AG04449 (cell line): ENCODE data around the gene LKAAEAR1.
A peak's percentile ranks its signal among the peaks of the same experiment; 100 is the strongest.

Experiments used
- CTCF ChIA-PET: fragments of 350-600 bp; formaldehyde crosslinking; extraction: SDS; loops from one replicate; lab custom pipeline; 2021; ENCODE audit warnings: antibody characterized with exemption; lab: Yijun Ruan, JAX
- POLR2A ChIA-PET: fragments of 400-600, 350-600 bp; formaldehyde crosslinking; extraction: SDS; loops from one replicate; lab custom pipeline; 2020; ENCODE audit warnings: antibody characterized with exemption, inconsistent platforms; lab: Yijun Ruan, JAX
- DNase-seq: peaks from one replicate; pipeline ENCODE4 v3.0.0-alpha.2; 2010; ENCODE audit warnings: low read depth, low spot score
- H3K4me3 ChIP-seq: 2 replicates; pipeline ENCODE4 v1.5.1; 2011; ENCODE audit warnings: low read depth, mild to moderate bottlenecking, control low read depth, low read length
- CTCF ChIP-seq: IDR thresholded peaks from one replicate; pipeline ENCODE4 v1.5.1; 2011; ENCODE audit warnings: mild to moderate bottlenecking, moderate library complexity, low read length, control low read depth, inconsistent platforms; ENCODE audit not compliant: insufficient read depth; ENCODE audit errors: missing control alignments

Gene LKAAEAR1

GRCh38 chr20:64073476-64074183 lies 10.6 kb downstream of the LKAAEAR1 start:
- H3K4me3 ChIP-seq: no peak overlapping the region
- no peak for DNase-seq
- TF ChIP-seq CTCF: no peak
- POLR2A ChIA-PET: no interaction called here
- CTCF ChIA-PET: no interaction called here

DNA sequence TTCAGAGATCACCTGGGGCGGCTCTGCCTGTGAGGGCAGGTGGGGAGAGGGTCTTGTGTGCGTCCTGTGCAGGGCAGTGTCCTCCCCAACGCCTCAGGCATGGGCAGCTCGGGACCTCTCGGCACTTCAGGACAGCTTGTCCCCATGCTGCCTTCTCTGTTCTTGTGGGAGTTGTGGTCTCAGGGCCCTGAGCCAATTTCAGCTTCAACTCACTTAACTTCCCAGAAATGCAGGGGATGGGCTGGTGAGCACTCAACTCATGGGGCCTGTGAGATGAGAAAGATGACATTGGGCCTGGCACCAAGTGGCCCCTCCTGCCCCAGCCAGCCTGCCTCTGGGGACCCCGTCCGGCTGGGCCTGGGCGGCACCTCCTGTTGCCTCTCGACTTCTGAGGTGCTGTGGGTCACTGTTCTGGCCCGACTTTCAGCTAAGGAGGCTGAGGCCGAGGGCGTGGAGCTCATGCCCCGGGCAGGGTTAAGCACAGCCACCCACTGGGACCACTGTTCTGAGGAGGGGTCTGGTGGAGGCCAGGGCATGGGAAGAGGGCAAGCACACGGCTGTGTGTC lies 11.6 kb downstream of the LKAAEAR1 start:
- no peak for DNase-seq
- no peak overlapping the region for H3K4me3 ChIP-seq
- POLR2A ChIA-PET: interaction anchor here (0.6 to 0.7 kb wide), 2 partner anchors 10 to 391 kb away, joined by 3 read pairs; partner anchors contain the start of gene TCEA2
- CTCF ChIA-PET: interaction anchor here (1.0 kb wide), 1 partner anchor 33 kb away, joined by 4 read pairs; no protein-coding TSS in a partner anchor
- no peak for TF ChIP-seq CTCF

DNA sequence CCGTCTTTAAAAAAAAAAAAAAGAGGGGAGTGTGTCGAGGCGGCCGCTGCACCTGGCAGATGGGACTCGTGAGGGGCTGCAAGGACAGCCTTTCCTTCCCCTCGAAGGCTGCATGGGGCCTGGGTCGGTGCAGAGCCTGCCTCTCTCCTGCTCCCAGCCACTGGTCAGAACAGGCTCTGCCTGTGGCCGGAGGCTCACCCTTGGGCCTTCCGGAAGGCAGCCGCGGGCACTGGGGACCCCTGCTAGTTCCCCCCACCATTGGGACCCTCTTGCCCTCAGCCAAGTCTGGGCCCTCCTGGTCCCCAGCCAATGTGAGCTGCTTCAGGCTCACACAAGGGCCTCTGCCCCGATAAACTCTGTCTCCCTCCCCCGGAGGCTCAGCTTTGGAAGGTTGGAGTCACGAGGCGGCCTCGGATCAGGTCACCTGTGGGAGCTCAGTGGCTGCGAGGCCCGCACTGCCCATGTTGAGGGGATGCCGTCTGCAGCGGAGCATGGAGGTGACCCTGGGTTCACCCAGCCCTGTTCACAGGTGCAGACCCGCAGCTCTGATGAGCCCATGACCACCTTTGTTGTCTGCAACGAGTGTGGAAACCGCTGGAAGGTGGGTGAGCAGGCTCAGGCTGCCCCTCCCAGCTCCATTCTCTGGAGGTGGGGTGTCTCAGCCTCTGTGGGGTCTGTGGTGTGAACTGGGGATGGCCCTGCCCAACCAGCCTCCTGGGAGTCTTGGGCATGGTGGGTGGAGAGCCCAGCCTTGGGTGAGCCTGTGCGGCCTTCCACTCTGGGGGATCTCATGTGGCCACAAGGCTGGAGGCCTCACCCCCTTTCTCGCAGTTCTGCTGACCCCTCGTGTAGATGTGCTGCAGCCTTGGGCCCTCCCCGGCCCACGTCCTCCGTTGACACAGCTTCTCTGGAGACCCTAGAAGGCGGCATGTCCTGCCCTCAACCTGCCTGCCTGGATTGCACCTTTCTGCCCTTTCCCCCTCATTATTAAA lies 12.6 kb downstream of the LKAAEAR1 start:
- TF ChIP-seq CTCF: no peak
- H3K4me3 ChIP-seq: no peak overlapping the region
- DNase-seq: no peak
- ChIA-PET CTCF (no interaction called here), POLR2A (interaction anchor here (0.9 kb wide), 1 partner anchor 9 kb away, joined by 3 read pairs; the partner anchor contains the start of gene TCEA2)

GRCh38 chr20:64070244-64070993 lies 13.8 kb downstream of the LKAAEAR1 start:
- CTCF ChIA-PET: interaction anchor here (0.6 to 1.4 kb wide), 6 partner anchors 7 to 532 kb away, joined by 3 to 6 read pairs (median 4); partner anchors contain the start of gene RGS19
- no peak overlapping the region for H3K4me3 ChIP-seq
- POLR2A ChIA-PET: no interaction called here
- TF ChIP-seq CTCF: no peak
- DNase-seq: no peak

DNA sequence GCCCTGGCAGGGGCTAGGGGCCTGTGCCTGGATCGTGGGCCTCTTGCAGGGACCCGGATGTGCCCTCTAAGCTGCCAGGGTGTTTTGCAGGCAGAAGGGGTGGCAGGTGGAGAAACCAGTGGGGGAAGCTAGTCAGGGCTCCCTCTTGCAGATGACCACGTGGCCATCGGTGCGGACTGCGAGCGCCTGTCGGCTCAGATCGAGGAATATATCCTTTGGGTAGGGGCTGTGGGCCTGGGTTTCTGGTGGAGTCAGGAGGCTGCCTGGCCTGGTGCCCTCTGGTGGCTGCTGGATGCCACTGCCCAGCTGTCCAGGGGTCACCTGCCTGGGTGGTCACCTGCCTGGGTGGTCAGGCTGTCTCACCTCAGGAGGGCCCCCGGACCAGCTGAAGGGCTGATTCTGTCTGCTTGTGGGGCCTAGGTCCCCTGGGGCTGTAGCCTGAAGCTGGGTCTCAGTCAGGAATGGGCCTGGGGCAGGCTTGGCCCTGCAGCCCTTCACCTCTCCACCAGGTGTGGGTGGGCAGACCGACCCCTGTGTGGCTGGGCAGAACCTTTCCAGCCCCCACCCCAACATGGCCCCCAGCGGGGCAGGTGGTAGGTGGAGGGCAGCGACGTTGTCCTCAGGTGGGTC lies 14.5 kb downstream of the LKAAEAR1 start:
- peak; percentile 87 for TF ChIP-seq CTCF
- POLR2A ChIA-PET: interaction anchor here (1.3 kb wide), 1 partner anchor 9 kb away, joined by 7 read pairs; the partner anchor contains the start of genes OPRL1 and RGS19
- CTCF ChIA-PET: interaction anchor here (0.7 to 1.8 kb wide), 9 partner anchors 8 to 532 kb away, joined by 3 to 6 read pairs (median 4); partner anchors contain the start of gene RGS19
- DNase-seq: no peak
- no peak overlapping the region for H3K4me3 ChIP-seq
